ENCODE data around the gene CILP2. TPM values are rescaled to one million over a fixed set of nuclear protein-coding genes. Genes with fewer than 3 reads are reported as not detected.

CILP2 gene
- total RNA-seq (under 1 TPM; 0.73 to 0.99 TPM), total RNA-seq (0.70 to 0.98 reads per million in 2 donors)

GRCh38 chr19:19538061-19538784, at the start of gene CILP2:
CILP2 (plus strand) TSS chr19:19538265; CDS start chr19:19538350, 85 bp downstream.
- H3K4me3 Mint-ChIP-seq = peak within 1 kb of the TSS; percentile 93
- H3K4me1 Mint-ChIP-seq = peaks cover 33% of the 10 kb centered on the region
- no peaks in the 10 kb centered on the region for H3K36me3 Mint-ChIP-seq (ENCODE audit: low read depth)
- peak within 1 kb of the TSS; percentile 86 for H3K27ac Mint-ChIP-seq
- no peaks in the 10 kb centered on the region for H3K9me3 ChIP-seq (ENCODE audit: control insufficient read depth, low read length, poor library complexity, severe bottlenecking)
- ATAC-seq (no peak), DNase-seq (peak; percentile 36 to 45 (median 36))
- peaks cover 6% of the 10 kb centered on the region for H3K27me3 Mint-ChIP-seq

GRCh38 chr19:19488875-19489690, 49.0 kb upstream of the CILP2 start:
- peaks cover 37% of the 10 kb centered on the region for H3K4me1 Mint-ChIP-seq
- peak; percentile 88 for ATAC-seq
- no peaks in the 10 kb centered on the region for H3K36me3 Mint-ChIP-seq (ENCODE audit: low read depth)
- H3K4me3 Mint-ChIP-seq = peak overlapping the region; percentile 80
- DNase-seq = peak; percentile 73 to 81 (median 81)
- H3K27ac Mint-ChIP-seq = peak overlapping the region; percentile 99
- no peaks in the 10 kb centered on the region for H3K9me3 ChIP-seq (ENCODE audit: control insufficient read depth, low read length, poor library complexity, severe bottlenecking)
- H3K27me3 Mint-ChIP-seq = no peaks in the 10 kb centered on the region

DNA sequence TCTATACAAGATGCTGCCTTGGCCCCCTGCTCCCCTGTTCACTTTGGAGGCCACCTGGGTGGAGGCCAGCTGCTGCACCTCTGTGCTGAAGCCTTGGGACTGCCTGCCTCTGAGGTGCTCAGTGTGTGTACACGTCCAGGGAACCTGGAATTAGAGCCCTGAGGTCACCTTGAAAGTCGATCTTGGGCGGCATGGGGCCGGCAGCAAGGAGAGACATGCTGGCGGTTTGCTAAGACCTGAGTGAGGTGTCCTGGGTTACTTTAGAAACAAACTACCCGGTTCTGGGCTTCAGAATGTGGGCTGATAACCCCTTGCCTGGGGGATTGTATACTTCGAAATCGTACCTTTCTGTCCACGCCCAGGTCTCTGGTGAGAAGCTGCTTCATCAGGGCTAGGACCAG, 48.3 kb upstream of the CILP2 start:
- H3K4me3 Mint-ChIP-seq = peak overlapping the region; percentile 80
- no peaks in the 10 kb centered on the region for H3K27me3 Mint-ChIP-seq
- H3K27ac Mint-ChIP-seq = peak overlapping the region; percentile 99
- H3K9me3 ChIP-seq (ENCODE audit: control insufficient read depth, low read length, poor library complexity, severe bottlenecking) = no peaks in the 10 kb centered on the region
- ATAC-seq (peak; percentile 25), DNase-seq (no peak)
- H3K4me1 Mint-ChIP-seq = peaks cover 35% of the 10 kb centered on the region
- H3K36me3 Mint-ChIP-seq (ENCODE audit: low read depth) = peaks cover 1% of the 10 kb centered on the region

- peaks cover 2% of the 10 kb centered on the region for H3K36me3 Mint-ChIP-seq (ENCODE audit: low read depth)
- H3K9me3 ChIP-seq (ENCODE audit: control insufficient read depth, low read length, poor library complexity, severe bottlenecking) = no peaks in the 10 kb centered on the region
- peak; percentile 56 to 74 (median 64) for DNase-seq
- peak overlapping the region; percentile 99 for H3K27ac Mint-ChIP-seq
- peak overlapping the region; percentile 80 for H3K4me3 Mint-ChIP-seq
- peaks cover 33% of the 10 kb centered on the region for H3K4me1 Mint-ChIP-seq
- peak; percentile 38 for ATAC-seq
- no peaks in the 10 kb centered on the region for H3K27me3 Mint-ChIP-seq
Measured at GRCh38 chr19:19490214-19490968, 47.7 kb upstream of the CILP2 start.

- no peak for DNase-seq
- Mint-ChIP-seq H3K27ac (peak overlapping the region; percentile 99), H3K27me3 (no peaks in the 10 kb centered on the region), H3K36me3 (ENCODE audit: low read depth) (peaks cover 2% of the 10 kb centered on the region), H3K4me3 (peak overlapping the region; percentile 15), H3K4me1 (peaks cover 31% of the 10 kb centered on the region)
- no peak for ATAC-seq
- H3K9me3 ChIP-seq (ENCODE audit: control insufficient read depth, low read length, poor library complexity, severe bottlenecking) = no peaks in the 10 kb centered on the region
Measured at GRCh38 chr19:19491321-19492025, 46.6 kb upstream of the CILP2 start.

DNA sequence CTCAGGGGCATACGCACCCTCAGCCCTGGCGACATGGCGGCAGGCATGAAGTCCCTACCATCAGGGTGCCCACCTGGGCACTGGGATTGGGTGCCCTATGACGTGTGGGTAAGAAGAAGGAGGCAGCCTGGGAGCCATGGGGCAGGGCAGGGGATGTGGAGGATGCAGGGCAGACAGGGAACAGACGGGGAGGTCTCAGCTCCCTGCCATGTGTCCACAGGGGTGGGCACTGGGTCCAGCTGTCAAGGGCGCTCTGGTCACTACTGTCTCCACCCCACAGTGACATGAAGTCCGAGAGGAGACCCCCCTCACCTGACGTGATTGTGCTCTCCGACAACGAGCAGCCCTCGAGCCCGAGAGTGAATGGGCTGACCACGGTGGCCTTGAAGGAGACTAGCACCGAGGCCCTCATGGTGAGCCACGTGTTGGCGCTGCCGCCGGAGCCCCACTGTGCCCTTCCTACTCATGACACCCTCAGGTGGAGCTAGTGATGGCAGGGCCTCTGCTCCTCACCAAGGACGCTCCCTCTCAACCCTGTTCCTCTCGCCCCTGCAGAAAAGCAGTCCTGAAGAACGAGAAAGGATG, 45.9 kb upstream of the CILP2 start:
- no peak for ATAC-seq
- H3K9me3 ChIP-seq (ENCODE audit: control insufficient read depth, low read length, poor library complexity, severe bottlenecking) = no peaks in the 10 kb centered on the region
- Mint-ChIP-seq H3K36me3 (ENCODE audit: low read depth) (peaks cover 2% of the 10 kb centered on the region), H3K27me3 (no peaks in the 10 kb centered on the region), H3K4me3 (no peak overlapping the region), H3K27ac (no peak overlapping the region), H3K4me1 (peaks cover 28% of the 10 kb centered on the region)
- DNase-seq = no peak

- no peaks in the 10 kb centered on the region for H3K9me3 ChIP-seq (ENCODE audit: control insufficient read depth, low read length, poor library complexity, severe bottlenecking)
- no peaks in the 10 kb centered on the region for H3K27me3 Mint-ChIP-seq
- no peak overlapping the region for H3K4me3 Mint-ChIP-seq
- H3K4me1 Mint-ChIP-seq = peaks cover 16% of the 10 kb centered on the region
- no peak for ATAC-seq
- no peak for DNase-seq
- peak overlapping the region; percentile 62 for H3K27ac Mint-ChIP-seq
- H3K36me3 Mint-ChIP-seq (ENCODE audit: low read depth) = peaks cover 2% of the 10 kb centered on the region
Measured at GRCh38 chr19:19493841-19494546, 44.1 kb upstream of the CILP2 start.

- Mint-ChIP-seq H3K4me3 (no peak overlapping the region), H3K36me3 (ENCODE audit: low read depth) (peaks cover 2% of the 10 kb centered on the region), H3K27me3 (no peaks in the 10 kb centered on the region), H3K27ac (peak overlapping the region; percentile 61), H3K4me1 (no peaks in the 10 kb centered on the region)
- no peaks in the 10 kb centered on the region for H3K9me3 ChIP-seq (ENCODE audit: control insufficient read depth, low read length, poor library complexity, severe bottlenecking)
- ATAC-seq (no peak), DNase-seq (no peak)
Measured at GRCh38 chr19:19495614-19496603, 42.2 kb upstream of the CILP2 start.

DNA sequence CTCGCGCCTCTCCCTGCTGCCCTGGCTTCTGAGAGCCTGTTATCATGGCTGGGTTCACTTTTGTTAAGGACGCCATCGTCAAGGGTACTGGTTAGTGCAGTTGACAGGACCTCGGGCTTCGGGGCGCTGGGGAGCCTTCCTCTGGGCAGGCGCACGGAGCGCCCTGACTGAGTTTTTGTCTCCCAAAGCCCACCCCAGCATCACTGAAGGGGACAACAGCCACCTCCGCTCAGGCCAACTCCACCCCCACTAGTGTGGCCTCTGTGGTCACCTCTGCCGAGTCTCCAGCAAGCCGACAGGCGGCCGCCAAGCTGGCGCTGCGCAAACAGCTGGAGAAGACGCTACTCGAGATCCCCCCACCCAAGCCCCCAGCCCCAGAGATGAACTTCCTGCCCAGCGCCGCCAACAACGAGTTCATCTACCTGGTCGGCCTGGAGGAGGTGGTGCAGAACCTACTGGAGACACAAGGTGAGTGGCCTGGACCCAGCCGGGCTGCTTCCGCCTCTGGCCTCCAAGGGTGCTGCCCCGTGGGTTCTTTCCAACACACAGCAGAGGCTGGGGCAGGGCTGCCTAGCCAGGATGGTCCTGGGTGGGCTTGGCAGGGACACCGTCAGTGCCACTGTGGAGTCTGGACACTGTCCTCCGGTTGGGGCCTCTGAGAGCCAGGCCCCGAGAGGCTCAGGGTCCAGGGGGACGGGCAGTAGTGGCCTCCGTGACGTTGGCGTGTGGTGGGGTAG, 39.6 kb upstream of the CILP2 start:
- Mint-ChIP-seq H3K4me1 (peaks cover 2% of the 10 kb centered on the region), H3K27me3 (no peaks in the 10 kb centered on the region), H3K36me3 (ENCODE audit: low read depth) (peaks cover 4% of the 10 kb centered on the region), H3K4me3 (no peak overlapping the region), H3K27ac (peak overlapping the region; percentile 29)
- no peak for ATAC-seq
- no peak for DNase-seq
- H3K9me3 ChIP-seq (ENCODE audit: control insufficient read depth, low read length, poor library complexity, severe bottlenecking) = no peaks in the 10 kb centered on the region

GRCh38 chr19:19499272-19499995, 38.6 kb upstream of the CILP2 start:
- H3K4me3 Mint-ChIP-seq = no peak overlapping the region

More at GRCh38 chr19:19499272-19499995, 38.6 kb upstream of the CILP2 start:
- Mint-ChIP-seq H3K36me3 (ENCODE audit: low read depth) (peaks cover 4% of the 10 kb centered on the region), H3K4me1 (peaks cover 2% of the 10 kb centered on the region), H3K27ac (no peak overlapping the region), H3K27me3 (no peaks in the 10 kb centered on the region)
- H3K9me3 ChIP-seq (ENCODE audit: control insufficient read depth, low read length, poor library complexity, severe bottlenecking) = no peaks in the 10 kb centered on the region
- DNase-seq (no peak), ATAC-seq (no peak)
